Sigmoid colon (tissue), 7 donors: ENCODE results near the gene NAP1L5. TPM values are rescaled to one million over a fixed set of nuclear protein-coding genes. Genes with fewer than 3 reads are reported as not detected.

Experiments
- DNase-seq: peaks from one replicate; pipeline ENCODE4 v3.0.0-alpha.2; 2019
- H3K27ac ChIP-seq, 4 donors: fragments of 200-600 bp; sonication (generic); one replicate each; pipeline ENCODE4 v1.5.1; 2016 to 2019; ENCODE audit warnings: mild to moderate bottlenecking in 1 of 4
- H3K27me3 ChIP-seq, 3 donors: fragments of 200-600 bp; sonication (generic); one replicate each; pipeline ENCODE4 v1.5.1; 2019; ENCODE audit warnings: mild to moderate bottlenecking in 1 of 3
- H3K36me3 ChIP-seq, 4 donors: fragments of 200-600 bp; sonication (generic); one replicate each; pipeline ENCODE4 v1.5.1; 2016 to 2019
- H3K4me1 ChIP-seq, 4 donors: fragments of 200-600 bp; sonication (generic); one replicate each; pipeline ENCODE4 v1.5.1; 2017 to 2019
- H3K4me3 ChIP-seq, 4 donors: fragments of 200-600 bp; sonication (generic); one replicate each; pipeline ENCODE4 v1.5.1; 2017 to 2019; ENCODE audit warnings: mild to moderate bottlenecking in 2 of 4, moderate library complexity in 1 of 4
- H3K9me3 ChIP-seq, 4 donors: fragments of 200-600 bp in 3 of 4; sonication (generic) in 3 of 4; one replicate each; pipeline versions ENCODE4 v1.5.1 to v1.6.1; 2013 to 2019
- CTCF ChIP-seq, 4 experiments: fragments of 450-650 bp in 3 of 4; fragments of 200-600 bp in 1 of 4; IDR thresholded peaks; one replicate each; pipeline ENCODE4 v1.5.1; 2016 to 2019; ENCODE audit warnings: antibody characterized with exemption in 4 of 4, mild to moderate bottlenecking in 3 of 4, moderate library complexity in 2 of 4
- EP300 ChIP-seq, 4 donors: sonication (generic); formaldehyde crosslinking; IDR thresholded peaks; one replicate each; pipeline ENCODE4 v1.6.1; 2017; ENCODE audit warnings: antibody characterized with exemption in 4 of 4
- POLR2A ChIP-seq, 2 donors: fragments of 450-650 bp; IDR thresholded peaks; one replicate each; pipeline ENCODE4 v1.6.1; 2016; ENCODE audit warnings: antibody characterized with exemption in 2 of 2, mild to moderate bottlenecking in 2 of 2, moderate library complexity in 2 of 2
- POLR2AphosphoS5 ChIP-seq, 4 donors: sonication (generic); formaldehyde crosslinking; IDR thresholded peaks; one replicate each; pipeline ENCODE4 v1.6.1; 2017; ENCODE audit warnings: antibody characterized with exemption in 4 of 4
- WGBS, 2 donors: extraction: QIAGEN DNeasy Blood & Tissue Kit; methylation state at CpG; one replicate each; pipeline ENCODE4 v1.1.7; 2013; 5-methylcytosine and 5-hydroxymethylcytosine counted together
- intact Hi-C: fragments of 100-400 bp; cut with DNase I; formaldehyde crosslinking; loops from one replicate; pipeline ENCODE4 v1.15.1; 2023
- polyA plus RNA-seq, 3 donors: library from polyadenylated mRNA; stranded (reverse); fragments of 200-250 nt; gene quantifications; one replicate each; pipeline ENCODE4 v1.2.3, GENCODE V29; 2013
- total RNA-seq, 4 donors: library from RNA; depleted of rRNA; stranded (reverse); fragments of >200 nt; gene quantifications; one replicate each; pipeline ENCODE4 v1.1.0, GENCODE V29; 2016
- donor health status: healthy with polysubstance abuse.
- donor health status: Bipolar disorder and iron deficiency.
- donor health status: healthy.

The NAP1L5 gene
- total and polyA plus RNA-seq, 7 donors = 1.4 to 13.6 (median 7.3) TPM

- WGBS, 2 donors = 98% methylated on average over 1 of the region's 1 CpG
- no peak overlapping the region for H3K4me3 ChIP-seq
- H3K27me3 ChIP-seq = no peaks in the 10 kb centered on the region
- H3K9me3 ChIP-seq = peaks cover 0 to 4% (median 0%) of the 10 kb centered on the region in 4 donors
- TF ChIP-seq POLR2A (IDR thresholded peaks at IDR 0.05) (no peak), POLR2AphosphoS5 (IDR thresholded peaks at IDR 0.05) (no peak), CTCF (IDR thresholded peaks at IDR 0.05) (no peak), EP300 (IDR thresholded peaks at IDR 0.05) (no peak)
- H3K36me3 ChIP-seq = peaks cover 4 to 52% (median 7%) of the 10 kb centered on the region in 4 donors
- intact Hi-C loops = no loop called here
- H3K27ac ChIP-seq = no peak overlapping the region
- H3K4me1 ChIP-seq = no peaks in the 10 kb centered on the region
- no peak for DNase-seq
Measured at GRCh38 chr4:88713782-88714181, 16.2 kb upstream of the NAP1L5 start.

GRCh38 chr4:88709989-88710388, 12.4 kb upstream of the NAP1L5 start:
- 87 to 94% methylated on average over 1 of the region's 1 CpG for WGBS, 2 donors
- H3K9me3 ChIP-seq = no peaks in the 10 kb centered on the region
- peaks cover 0 to 18% (median 14%) of the 10 kb centered on the region in 4 donors for H3K4me1 ChIP-seq
- no peak for DNase-seq
- H3K4me3 ChIP-seq = no peak overlapping the region
- no peaks in the 10 kb centered on the region for H3K27me3 ChIP-seq
- TF ChIP-seq EP300 (IDR thresholded peaks at IDR 0.05) (no peak), CTCF (IDR thresholded peaks at IDR 0.05) (no peak), POLR2AphosphoS5 (IDR thresholded peaks at IDR 0.05) (no peak), POLR2A (IDR thresholded peaks at IDR 0.05) (no peak)
- no peak overlapping the region for H3K27ac ChIP-seq
- intact Hi-C loops = loop anchor here (5.0 to 10.0 kb wide), 2 partner anchors 107 to 405 kb away; partner anchors contain the start of gene TIGD2
- H3K36me3 ChIP-seq = peaks cover 0 to 36% (median 0%) of the 10 kb centered on the region in 4 donors

GRCh38 chr4:88706574-88706973, 8.9 kb upstream of the NAP1L5 start:
- TF ChIP-seq POLR2AphosphoS5 (IDR thresholded peaks at IDR 0.05) (peak in 2 of 4 donors; percentile 38), CTCF (IDR thresholded peaks at IDR 0.05) (peak; percentile 20 to 50 (median 38)), EP300 (IDR thresholded peaks at IDR 0.05) (no peak), POLR2A (IDR thresholded peaks at IDR 0.05) (no peak)
- no peaks in the 10 kb centered on the region for H3K27me3 ChIP-seq
- WGBS, 2 donors = 74 to 77% methylated on average over 9 of the region's 9 CpGs
- no peaks in the 10 kb centered on the region for H3K9me3 ChIP-seq
- H3K36me3 ChIP-seq = peaks cover 0 to 51% (median 1%) of the 10 kb centered on the region in 4 donors
- no peak overlapping the region for H3K4me3 ChIP-seq
- intact Hi-C loops = loop anchor here (2.0 to 10.0 kb wide), 3 partner anchors 111 to 408 kb away; partner anchors contain the start of gene TIGD2
- DNase-seq = no peak
- peaks cover 0 to 18% (median 14%) of the 10 kb centered on the region in 4 donors for H3K4me1 ChIP-seq
- peak overlapping the region; percentile 43 to 67 (median 60) for H3K27ac ChIP-seq

- Histone ChIP-seq H3K4me3 (no peak overlapping the region), H3K27ac (peak overlapping the region; percentile 43 to 67 (median 60)), H3K36me3 (peaks cover 0 to 48% (median 1%) of the 10 kb centered on the region in 4 donors)
Measured at GRCh38 chr4:88705805-88706492, 8.3 kb upstream of the NAP1L5 start.

More at GRCh38 chr4:88705805-88706492, 8.3 kb upstream of the NAP1L5 start:
- WGBS, 2 donors = 88 to 91% methylated on average over 3 of the region's 3 CpGs
- Histone ChIP-seq H3K27me3 (no peaks in the 10 kb centered on the region), H3K9me3 (no peaks in the 10 kb centered on the region), H3K4me1 (peaks cover 0 to 18% (median 14%) of the 10 kb centered on the region in 4 donors)
- intact Hi-C loops = loop anchor here (2.0 to 10.0 kb wide), 3 partner anchors 111 to 409 kb away; partner anchors contain the start of gene TIGD2
- no peak for DNase-seq
- TF ChIP-seq CTCF (IDR thresholded peaks at IDR 0.05) = no peak
- TF ChIP-seq POLR2AphosphoS5 (IDR thresholded peaks at IDR 0.05) = no peak
- TF ChIP-seq EP300 (IDR thresholded peaks at IDR 0.05) = no peak
- no peak for TF ChIP-seq POLR2A (IDR thresholded peaks at IDR 0.05)
